Lung (tissue), 12 donors: ENCODE results near the gene WSCD2. TPM values are rescaled to one million over a fixed set of nuclear protein-coding genes. Genes with fewer than 3 reads are reported as not detected.

ENCODE experiments used
- ATAC-seq: fragments of 200-7000 bp; cut with Tn5 transposase; one replicate; pipeline ENCODE4 v1.9.1; 2020; ENCODE audit warnings: moderate number of reproducible peaks; ENCODE audit not compliant: insufficient read depth, low FRiP score
- DNase-seq, 3 donors: peaks; one replicate each; pipeline ENCODE4 v3.0.0-alpha.2; 2013 to 2017
- H3K27ac ChIP-seq, 2 donors: one replicate each; pipeline ENCODE4 v1.5.1; 2013; ENCODE audit warnings: mild to moderate bottlenecking in 2 of 2, moderate library complexity in 2 of 2, control low read depth in 1 of 2, inconsistent platforms in 1 of 2, low read depth in 1 of 2, low read length in 1 of 2
- H3K27me3 ChIP-seq, 3 donors: one replicate each; pipeline ENCODE4 v1.5.1; 2013; ENCODE audit warnings: low read length in 2 of 3; ENCODE audit not compliant: control insufficient read depth in 3 of 3, insufficient read depth in 3 of 3
- H3K36me3 ChIP-seq, 4 donors: one replicate each; pipeline ENCODE4 v1.5.1; 2013; ENCODE audit warnings: low read length in 4 of 4, mild to moderate bottlenecking in 1 of 4, moderate library complexity in 1 of 4; ENCODE audit not compliant: control insufficient read depth in 4 of 4, insufficient read depth in 4 of 4
- H3K4me1 ChIP-seq, 5 donors: one replicate each; pipeline ENCODE4 v1.5.1; 2013; ENCODE audit warnings: low read length in 5 of 5, mild to moderate bottlenecking in 2 of 5, moderate library complexity in 1 of 5; ENCODE audit not compliant: control insufficient read depth in 5 of 5, insufficient read depth in 5 of 5
- H3K4me3 ChIP-seq: one replicate; pipeline ENCODE4 v1.5.1; 2013; ENCODE audit warnings: mild to moderate bottlenecking, control low read depth, moderate library complexity
- H3K9ac ChIP-seq, 2 donors: one replicate each; pipeline ENCODE4 v1.5.1; 2013; ENCODE audit warnings: low read length in 2 of 2, control low read depth in 1 of 2; ENCODE audit not compliant: insufficient read depth in 1 of 2
- H3K9me3 ChIP-seq, 4 donors: one replicate each; pipeline ENCODE4 v1.5.1; 2013; ENCODE audit warnings: low read length in 3 of 4, mild to moderate bottlenecking in 1 of 4, moderate library complexity in 1 of 4; ENCODE audit not compliant: control insufficient read depth in 4 of 4, insufficient read depth in 3 of 4
- WGBS, 2 donors: extraction: QIAGEN DNeasy Blood & Tissue Kit; methylation state at CpG; one replicate each; pipeline ENCODE4 v1.1.7; 2013; 5-methylcytosine and 5-hydroxymethylcytosine counted together
- polyA plus RNA-seq, 2 donors: library from polyadenylated mRNA; stranded (reverse); fragments of 200-250 nt; gene quantifications; one replicate each; pipeline ENCODE4 v1.2.1, GENCODE V29; 2013
- total RNA-seq, 2 donors: library from RNA; depleted of rRNA in 1 of 2; stranded (reverse); fragments of >200 nt in 1 of 2; gene quantifications; one replicate each; pipeline ENCODE4 v1.2.1, GENCODE V29; 2014 to 2021
- TF ChIP-seq, protein P1 (sequence below): IDR thresholded peaks from 2 replicates; pipeline ENCODE4 v1.5.1; 2012; ENCODE audit warnings: mild to moderate bottlenecking; ENCODE audit errors: control extremely low read depth, extremely low read depth
- donor health status: control.
- donor health status: control.
- donor health status: Bipolar disorder and iron deficiency.
- donor health status: healthy.
- donor health status: DM: yes; HTN: yes; CAD: no.

Gene WSCD2
- total and polyA plus RNA-seq, 4 donors: 0.02 to 1.8 (median 0.40) TPM

GRCh38 chr12:108119126-108119973, 9.7 kb upstream of the WSCD2 start:
- Histone ChIP-seq H3K9me3 (peaks cover 0 to 5% (median 1%) of the 10 kb centered on the region in 4 donors), H3K9ac (no peak overlapping the region), H3K27ac (no peak overlapping the region), H3K4me3 (no peak overlapping the region), H3K36me3 (no peaks in the 10 kb centered on the region), H3K27me3 (no peaks in the 10 kb centered on the region), H3K4me1 (peaks cover 0 to 12% (median 0%) of the 10 kb centered on the region in 5 donors)
- DNase-seq: no peak
- TF ChIP-seq, protein P1, sequence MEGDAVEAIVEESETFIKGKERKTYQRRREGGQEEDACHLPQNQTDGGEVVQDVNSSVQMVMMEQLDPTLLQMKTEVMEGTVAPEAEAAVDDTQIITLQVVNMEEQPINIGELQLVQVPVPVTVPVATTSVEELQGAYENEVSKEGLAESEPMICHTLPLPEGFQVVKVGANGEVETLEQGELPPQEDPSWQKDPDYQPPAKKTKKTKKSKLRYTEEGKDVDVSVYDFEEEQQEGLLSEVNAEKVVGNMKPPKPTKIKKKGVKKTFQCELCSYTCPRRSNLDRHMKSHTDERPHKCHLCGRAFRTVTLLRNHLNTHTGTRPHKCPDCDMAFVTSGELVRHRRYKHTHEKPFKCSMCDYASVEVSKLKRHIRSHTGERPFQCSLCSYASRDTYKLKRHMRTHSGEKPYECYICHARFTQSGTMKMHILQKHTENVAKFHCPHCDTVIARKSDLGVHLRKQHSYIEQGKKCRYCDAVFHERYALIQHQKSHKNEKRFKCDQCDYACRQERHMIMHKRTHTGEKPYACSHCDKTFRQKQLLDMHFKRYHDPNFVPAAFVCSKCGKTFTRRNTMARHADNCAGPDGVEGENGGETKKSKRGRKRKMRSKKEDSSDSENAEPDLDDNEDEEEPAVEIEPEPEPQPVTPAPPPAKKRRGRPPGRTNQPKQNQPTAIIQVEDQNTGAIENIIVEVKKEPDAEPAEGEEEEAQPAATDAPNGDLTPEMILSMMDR: no peak
- 63 to 66% methylated on average over 7 of the region's 7 CpGs for WGBS, 2 donors
- ATAC-seq: no peak

GRCh38 chr12:108119974-108120862, 8.9 kb upstream of the WSCD2 start:
- TF ChIP-seq, protein P1: no peak
- H3K4me3 ChIP-seq: no peak overlapping the region
- no peaks in the 10 kb centered on the region for H3K27me3 ChIP-seq
- no peak overlapping the region for H3K27ac ChIP-seq
- DNase-seq: no peak
- peaks cover 0 to 10% (median 0%) of the 10 kb centered on the region in 5 donors for H3K4me1 ChIP-seq
- H3K36me3 ChIP-seq: no peaks in the 10 kb centered on the region
- no peak for ATAC-seq
- 82% methylated on average over 8 of the region's 8 CpGs for WGBS, 2 donors
- H3K9ac ChIP-seq: no peak overlapping the region
- peaks cover 0 to 5% (median 1%) of the 10 kb centered on the region in 4 donors for H3K9me3 ChIP-seq

GRCh38 chr12:108120863-108121165, 8.3 kb upstream of the WSCD2 start:
- Histone ChIP-seq H3K36me3 (no peaks in the 10 kb centered on the region), H3K4me1 (peaks cover 0 to 7% (median 0%) of the 10 kb centered on the region in 5 donors), H3K27ac (no peak overlapping the region), H3K4me3 (no peak overlapping the region), H3K9me3 (peaks cover 0 to 5% (median 1%) of the 10 kb centered on the region in 4 donors), H3K9ac (no peak overlapping the region), H3K27me3 (no peaks in the 10 kb centered on the region)
- WGBS, 2 donors: 82 to 83% methylated on average over 6 of the region's 6 CpGs
- ATAC-seq (no peak), DNase-seq (no peak)
- TF ChIP-seq, protein P1: no peak
